ENCODE data around the gene PSMA7. TPM values are rescaled to one million over a fixed set of nuclear protein-coding genes. Genes with fewer than 3 reads are reported as not detected.

PSMA7 gene
- total RNA-seq, 2 donors from 2014 or later: 161 to 334 TPM

DNA sequence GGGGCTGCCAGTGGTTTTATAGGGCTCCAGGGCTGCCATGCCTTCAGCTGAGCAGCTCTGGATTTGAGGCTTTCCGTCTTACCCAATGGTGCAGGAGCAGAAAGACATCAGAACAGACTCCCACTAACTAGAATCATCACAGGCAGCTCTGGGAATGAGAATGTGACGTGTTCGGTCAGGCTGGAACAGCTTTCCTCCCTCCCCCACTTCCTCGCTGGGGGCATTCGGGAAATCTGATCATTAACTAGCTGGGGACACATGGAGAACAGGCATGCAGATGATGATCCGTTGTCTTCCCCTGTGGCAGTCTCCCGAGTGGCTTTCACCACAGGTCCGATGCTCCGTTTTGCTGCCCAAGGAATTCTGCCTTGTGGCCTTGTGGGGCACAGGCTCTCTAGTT lies 34.1 kb upstream of the PSMA7 start:
- H3K27me3 Mint-ChIP-seq: no peaks in the 10 kb centered on the region
- no peak overlapping the region for H3K27ac Mint-ChIP-seq
- peaks cover 4% of the 10 kb centered on the region for H3K4me1 Mint-ChIP-seq
- ATAC-seq (replicated peaks): no peak
- peaks cover 20% of the 10 kb centered on the region for H3K36me3 Mint-ChIP-seq (ENCODE audit: low read depth)
- no peak overlapping the region for H3K4me3 Mint-ChIP-seq
- no peaks in the 10 kb centered on the region for H3K9me3 Mint-ChIP-seq

DNA sequence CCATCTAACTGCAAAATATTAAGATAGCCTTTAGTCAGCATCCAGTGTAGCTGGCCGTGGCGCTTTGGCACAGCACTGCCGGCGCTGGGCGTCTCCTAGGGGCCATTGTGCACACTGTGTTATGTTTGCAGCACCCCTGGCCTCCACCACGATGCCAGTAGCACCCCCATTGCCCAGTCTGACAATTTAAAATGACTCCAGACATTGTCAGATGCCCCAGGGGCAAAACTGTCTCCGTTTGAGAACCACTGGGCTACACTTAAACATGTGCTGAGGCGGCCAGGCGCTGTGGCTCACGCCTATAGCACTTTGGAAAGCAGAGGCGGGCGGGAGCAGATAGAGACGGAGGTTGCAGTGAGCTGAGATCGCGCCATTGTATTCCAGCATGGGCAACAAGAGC lies 33.7 kb upstream of the PSMA7 start:
- H3K4me3 Mint-ChIP-seq: no peak overlapping the region
- peaks cover 20% of the 10 kb centered on the region for H3K36me3 Mint-ChIP-seq (ENCODE audit: low read depth)
- no peak for ATAC-seq (replicated peaks)
- no peaks in the 10 kb centered on the region for H3K9me3 Mint-ChIP-seq
- no peak overlapping the region for H3K27ac Mint-ChIP-seq
- H3K4me1 Mint-ChIP-seq: peaks cover 4% of the 10 kb centered on the region
- no peaks in the 10 kb centered on the region for H3K27me3 Mint-ChIP-seq

DNA sequence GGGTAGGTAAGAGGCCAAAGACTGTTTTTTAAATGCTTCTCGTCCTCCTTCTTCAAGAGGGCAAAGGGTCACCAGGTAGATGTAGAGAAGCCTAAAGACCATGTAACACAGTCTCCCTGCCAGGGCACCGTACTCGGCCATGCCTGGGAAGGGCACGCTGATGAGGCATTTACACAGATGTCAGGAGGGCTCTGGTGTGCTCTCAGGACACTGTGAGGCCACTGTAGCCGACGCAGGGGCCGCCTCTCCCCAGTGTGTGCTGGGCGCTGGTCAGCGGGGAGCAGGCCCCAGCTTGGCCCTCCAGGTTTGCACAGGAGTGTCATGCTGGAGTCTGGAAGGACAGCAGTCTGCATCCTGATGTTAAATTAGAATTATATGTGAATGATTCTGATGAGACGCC lies 32.5 kb upstream of the PSMA7 start:
- H3K27me3 Mint-ChIP-seq: no peaks in the 10 kb centered on the region
- no peaks in the 10 kb centered on the region for H3K9me3 Mint-ChIP-seq
- no peaks in the 10 kb centered on the region for H3K4me1 Mint-ChIP-seq
- no peak overlapping the region for H3K27ac Mint-ChIP-seq
- H3K36me3 Mint-ChIP-seq (ENCODE audit: low read depth): peaks cover 25% of the 10 kb centered on the region
- no peak overlapping the region for H3K4me3 Mint-ChIP-seq
- ATAC-seq (replicated peaks): no peak

DNA sequence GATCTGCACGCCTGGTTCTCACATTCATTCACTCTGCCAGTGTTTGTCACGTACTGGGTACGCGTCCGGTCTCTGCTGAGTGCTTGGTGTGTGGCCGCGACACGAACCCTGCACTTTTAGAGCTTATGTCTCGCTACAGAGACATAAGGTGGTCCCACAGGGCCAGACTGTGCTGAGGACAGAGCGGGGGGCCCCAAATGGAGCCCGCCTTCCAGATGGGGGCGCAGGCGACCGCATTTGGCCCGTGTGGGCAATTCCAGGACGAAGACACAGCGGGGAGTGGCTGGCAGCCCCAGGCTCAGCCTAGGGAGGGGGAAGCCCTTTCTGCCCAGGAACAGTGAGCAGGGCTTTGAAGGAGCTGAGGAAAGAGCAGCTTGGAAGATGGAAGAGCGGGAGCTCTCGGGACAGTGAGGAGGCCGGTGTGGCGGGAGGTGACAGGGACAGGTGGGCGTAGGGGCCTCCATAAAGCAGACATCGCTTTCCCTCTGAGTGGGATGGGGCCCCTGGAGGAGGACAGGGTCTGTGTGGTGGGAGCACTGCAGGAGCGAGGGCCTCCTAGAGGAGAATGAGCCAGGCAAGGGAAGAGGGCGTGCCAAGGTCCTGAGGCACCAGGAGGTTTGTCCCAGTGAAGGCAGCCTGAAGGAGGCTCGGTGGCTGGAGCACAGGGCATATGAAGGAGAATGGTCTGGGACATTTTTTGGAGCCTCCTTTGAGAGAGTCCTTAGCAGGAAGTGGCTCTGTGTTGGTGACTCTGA lies 31.9 kb upstream of the PSMA7 start:
- Mint-ChIP-seq H3K9me3 (no peaks in the 10 kb centered on the region), H3K36me3 (ENCODE audit: low read depth) (peaks cover 25% of the 10 kb centered on the region), H3K27ac (peak overlapping the region; percentile 68), H3K27me3 (no peaks in the 10 kb centered on the region), H3K4me1 (no peaks in the 10 kb centered on the region), H3K4me3 (no peak overlapping the region)
- ATAC-seq (replicated peaks): no peak

DNA sequence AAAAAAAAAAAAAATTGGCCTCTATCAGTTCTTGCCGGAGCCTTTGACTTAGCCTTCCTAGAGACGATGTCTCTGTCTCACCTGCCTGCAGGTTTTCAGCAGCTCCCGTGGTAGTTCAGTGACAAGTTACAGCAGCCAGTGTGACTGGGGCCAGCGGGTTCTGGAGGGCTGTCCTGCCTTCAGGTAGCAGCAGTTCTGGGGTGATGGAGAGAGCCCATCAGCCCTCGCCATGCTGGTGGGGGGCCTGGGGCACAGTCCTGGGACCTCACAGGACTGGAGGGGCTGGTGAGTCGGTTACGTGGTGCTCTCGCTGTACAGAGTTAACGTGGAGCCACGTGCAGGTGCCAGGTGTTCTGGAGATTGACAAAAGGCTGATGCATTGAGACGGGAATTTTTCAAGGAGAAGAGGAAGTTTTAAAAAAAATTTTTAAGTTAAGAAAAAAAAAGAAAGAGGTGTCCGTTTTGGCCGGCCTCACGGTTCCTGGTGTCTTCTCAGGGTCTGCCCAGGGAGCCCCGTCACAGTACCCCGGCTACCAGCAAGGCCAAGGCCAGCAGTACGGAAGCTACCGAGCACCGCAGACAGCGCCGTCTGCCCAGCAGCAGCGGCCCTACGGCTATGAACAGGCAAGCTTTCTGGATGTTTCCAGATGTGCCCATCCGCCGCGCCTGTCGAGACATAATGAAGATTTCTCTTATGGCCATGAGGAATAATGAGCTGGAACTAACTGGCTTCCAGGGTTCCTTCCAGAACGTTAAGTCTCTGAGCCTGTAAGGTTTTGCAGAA lies 31.0 kb upstream of the PSMA7 start:
- Mint-ChIP-seq H3K9me3 (no peaks in the 10 kb centered on the region), H3K4me1 (no peaks in the 10 kb centered on the region)
- no peak for ATAC-seq (replicated peaks)

DNA sequence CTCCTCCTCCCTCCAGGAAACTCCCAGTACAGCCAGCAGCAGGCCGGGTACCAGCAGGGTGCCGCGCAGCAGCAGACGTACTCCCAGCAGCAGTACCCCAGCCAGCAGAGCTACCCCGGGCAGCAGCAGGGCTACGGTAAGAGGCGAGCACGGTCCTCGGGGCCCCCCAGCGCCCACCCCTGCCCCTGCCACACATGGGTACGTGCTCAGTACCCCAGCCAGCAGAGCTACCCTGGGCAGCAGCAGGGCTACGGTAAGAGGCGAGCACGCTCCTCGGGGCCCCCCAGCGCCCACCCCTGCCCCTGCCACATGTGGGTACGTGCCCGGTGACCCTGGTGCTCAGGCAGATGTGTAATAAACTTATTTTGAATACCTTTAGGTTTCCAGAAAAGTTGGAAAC lies 29.5 kb upstream of the PSMA7 start:
- H3K27me3 Mint-ChIP-seq: no peaks in the 10 kb centered on the region
- H3K4me1 Mint-ChIP-seq: no peaks in the 10 kb centered on the region
- ATAC-seq (replicated peaks): no peak
- no peak overlapping the region for H3K27ac Mint-ChIP-seq
- H3K4me3 Mint-ChIP-seq: no peak overlapping the region
- H3K9me3 Mint-ChIP-seq: no peaks in the 10 kb centered on the region
- peaks cover 25% of the 10 kb centered on the region for H3K36me3 Mint-ChIP-seq (ENCODE audit: low read depth)

More for the DNA sequence above, 31.0 kb upstream of the PSMA7 start:
- Mint-ChIP-seq H3K4me3 (no peak overlapping the region), H3K27ac (no peak overlapping the region), H3K27me3 (no peaks in the 10 kb centered on the region), H3K36me3 (ENCODE audit: low read depth) (peaks cover 24% of the 10 kb centered on the region)

DNA sequence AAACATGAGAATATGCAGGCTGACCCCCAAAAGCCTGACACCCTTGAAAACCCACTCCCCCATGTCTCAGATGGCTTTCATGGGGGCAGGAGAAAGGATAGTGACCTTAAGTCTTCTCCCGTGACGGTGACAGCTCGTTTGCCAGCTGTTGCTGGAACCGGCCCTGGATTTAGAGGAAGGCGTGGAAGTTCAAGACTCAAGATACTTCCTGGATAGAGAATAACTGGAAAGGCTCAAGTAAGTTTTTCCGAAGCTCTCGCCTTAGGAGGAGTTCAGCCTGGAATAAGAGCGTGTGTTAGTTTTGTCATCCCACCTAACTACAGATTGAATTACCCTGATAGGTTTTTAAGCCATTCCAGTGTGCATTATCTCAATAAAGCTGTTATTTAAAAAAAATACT lies 28.1 kb upstream of the PSMA7 start:
- Mint-ChIP-seq H3K4me3 (no peak overlapping the region), H3K9me3 (no peaks in the 10 kb centered on the region), H3K27me3 (no peaks in the 10 kb centered on the region), H3K27ac (no peak overlapping the region), H3K4me1 (no peaks in the 10 kb centered on the region), H3K36me3 (ENCODE audit: low read depth) (peaks cover 29% of the 10 kb centered on the region)
- no peak for ATAC-seq (replicated peaks)

DNA sequence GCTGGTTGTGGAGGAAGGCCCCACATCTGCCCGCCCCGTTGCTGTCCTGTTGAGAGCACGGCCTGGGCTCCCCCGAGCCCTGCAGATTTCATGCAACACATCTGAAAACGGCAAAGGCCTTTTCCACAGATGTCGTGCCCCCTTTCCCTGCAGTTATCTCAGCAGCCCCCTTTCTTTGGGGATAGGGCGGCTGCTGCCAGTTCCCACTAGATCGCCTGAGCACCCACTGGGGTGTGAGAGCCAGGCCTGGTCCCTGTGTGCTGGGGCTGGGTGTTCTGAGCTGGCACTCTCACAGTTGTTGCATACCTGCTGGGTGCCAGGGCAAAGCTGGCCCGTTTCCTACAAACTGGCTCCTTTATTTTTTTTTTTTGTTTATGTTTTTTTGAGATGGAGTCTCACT lies 27.3 kb upstream of the PSMA7 start:
- H3K27ac Mint-ChIP-seq: no peak overlapping the region
- no peaks in the 10 kb centered on the region for H3K9me3 Mint-ChIP-seq
- H3K36me3 Mint-ChIP-seq (ENCODE audit: low read depth): peaks cover 36% of the 10 kb centered on the region
- ATAC-seq (replicated peaks): no peak
- H3K27me3 Mint-ChIP-seq: no peaks in the 10 kb centered on the region
- no peak overlapping the region for H3K4me3 Mint-ChIP-seq
- no peaks in the 10 kb centered on the region for H3K4me1 Mint-ChIP-seq

DNA sequence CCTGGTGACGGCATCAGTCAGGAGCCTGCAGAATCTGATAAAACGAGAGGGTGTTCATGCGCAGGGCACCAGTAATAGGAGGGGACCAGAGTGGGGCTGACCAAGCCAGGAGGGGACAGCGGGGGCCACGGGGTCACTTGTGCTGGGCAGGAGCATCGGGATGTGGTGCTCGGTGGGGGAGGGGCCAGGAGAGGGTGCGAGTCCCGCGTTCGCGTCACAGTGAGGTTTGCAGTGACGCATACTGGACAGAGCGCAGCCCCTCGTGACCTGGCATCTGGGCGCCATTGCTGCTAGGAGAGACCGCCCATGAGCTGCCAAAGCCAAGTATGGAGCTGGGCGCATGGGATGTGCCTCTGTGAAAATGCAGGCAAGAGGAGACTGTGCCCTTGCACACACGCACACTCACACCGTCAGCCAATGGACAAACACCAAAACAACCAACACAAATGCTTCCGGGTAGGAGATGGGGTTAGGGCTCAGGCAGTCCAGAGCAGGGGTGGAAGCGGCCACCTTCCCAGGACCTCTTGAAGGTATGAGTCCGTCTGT lies 25.8 kb upstream of the PSMA7 start:
- no peaks in the 10 kb centered on the region for H3K4me1 Mint-ChIP-seq
- no peak overlapping the region for H3K27ac Mint-ChIP-seq
- no peak for ATAC-seq (replicated peaks)
- no peaks in the 10 kb centered on the region for H3K9me3 Mint-ChIP-seq
- peaks cover 39% of the 10 kb centered on the region for H3K36me3 Mint-ChIP-seq (ENCODE audit: low read depth)
- no peaks in the 10 kb centered on the region for H3K27me3 Mint-ChIP-seq
- no peak overlapping the region for H3K4me3 Mint-ChIP-seq

DNA sequence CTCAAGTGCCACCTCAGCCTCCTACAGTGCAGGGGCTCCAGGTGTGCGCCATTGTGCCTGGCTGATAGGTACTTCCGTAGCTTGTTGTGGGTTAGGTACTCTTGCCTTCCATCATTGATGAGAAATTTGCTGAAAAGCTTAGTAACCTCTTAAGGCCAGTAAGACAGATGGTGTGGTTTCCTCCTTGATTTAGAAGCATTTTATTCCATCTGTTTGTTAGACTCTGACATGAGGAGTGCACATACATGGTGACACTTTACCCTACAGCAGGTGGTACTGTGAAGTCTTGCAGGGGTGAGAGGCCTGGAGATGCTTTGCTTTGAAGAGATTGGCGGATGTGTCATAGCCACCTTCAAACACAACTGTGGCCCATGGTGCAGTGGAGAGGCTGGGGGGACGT lies 24.9 kb upstream of the PSMA7 start:
- no peaks in the 10 kb centered on the region for H3K9me3 Mint-ChIP-seq
- ATAC-seq (replicated peaks): no peak
- no peaks in the 10 kb centered on the region for H3K27me3 Mint-ChIP-seq
- H3K4me3 Mint-ChIP-seq: no peak overlapping the region
- H3K27ac Mint-ChIP-seq: no peak overlapping the region
- peaks cover 42% of the 10 kb centered on the region for H3K36me3 Mint-ChIP-seq (ENCODE audit: low read depth)
- H3K4me1 Mint-ChIP-seq: no peaks in the 10 kb centered on the region

DNA sequence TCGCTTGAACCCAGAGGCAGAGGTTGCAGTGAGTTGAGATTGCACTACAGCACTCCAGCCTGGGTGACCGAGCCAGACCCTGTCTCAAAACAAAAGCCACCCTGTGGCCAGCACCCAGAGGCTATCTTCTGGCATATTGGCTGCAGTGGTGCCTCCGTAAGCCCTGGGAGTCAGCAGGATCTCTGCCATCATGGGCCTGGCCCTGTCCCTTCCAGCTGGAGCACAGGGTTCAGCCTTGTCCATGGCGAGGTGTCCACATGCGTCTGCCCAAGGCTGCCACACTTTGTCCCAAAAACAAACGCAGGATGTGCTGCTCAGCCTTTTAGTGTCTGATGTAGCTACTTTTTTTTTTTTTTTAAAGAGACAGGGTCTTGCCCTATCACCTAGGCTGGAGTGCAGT lies 24.3 kb upstream of the PSMA7 start:
- no peak for ATAC-seq (replicated peaks)
- Mint-ChIP-seq H3K9me3 (no peaks in the 10 kb centered on the region), H3K4me1 (no peaks in the 10 kb centered on the region), H3K27me3 (no peaks in the 10 kb centered on the region), H3K36me3 (ENCODE audit: low read depth) (peaks cover 42% of the 10 kb centered on the region), H3K27ac (no peak overlapping the region), H3K4me3 (no peak overlapping the region)

DNA sequence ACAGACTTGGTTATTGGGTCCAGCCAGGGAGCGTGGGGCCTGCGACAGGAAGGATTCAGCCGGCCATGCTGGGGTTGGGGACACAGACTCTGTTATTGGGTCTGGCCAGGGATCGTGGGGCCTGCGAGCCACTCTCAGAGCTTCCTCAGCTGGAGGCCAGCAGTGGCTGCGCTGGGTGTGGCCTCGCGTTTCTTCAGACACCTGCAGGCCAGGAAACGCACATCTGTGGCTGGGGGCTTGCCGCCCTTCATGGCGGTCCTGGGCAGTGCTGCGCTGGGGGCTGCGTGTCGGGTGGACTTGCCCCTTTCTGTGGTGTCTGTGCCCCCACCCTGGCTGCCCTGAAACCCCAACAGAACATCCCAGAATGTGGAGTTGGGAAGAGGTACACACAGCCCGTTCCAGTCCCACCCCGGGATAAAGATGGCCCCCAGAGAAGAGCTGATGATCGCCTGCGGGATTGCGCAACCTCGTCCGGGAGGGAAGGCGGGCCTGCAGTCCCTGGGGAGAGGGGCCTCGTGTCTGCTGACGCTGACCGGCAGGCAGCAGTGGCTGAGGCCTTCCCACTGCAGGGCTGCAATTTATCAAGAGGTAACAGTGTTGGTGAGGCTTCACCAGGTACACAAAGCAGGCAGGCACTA lies 22.7 kb upstream of the PSMA7 start:
- no peaks in the 10 kb centered on the region for H3K4me1 Mint-ChIP-seq
- no peaks in the 10 kb centered on the region for H3K27me3 Mint-ChIP-seq
- no peaks in the 10 kb centered on the region for H3K9me3 Mint-ChIP-seq
- no peak overlapping the region for H3K4me3 Mint-ChIP-seq
- no peak for ATAC-seq (replicated peaks)
- H3K27ac Mint-ChIP-seq: no peak overlapping the region
- H3K36me3 Mint-ChIP-seq (ENCODE audit: low read depth): peaks cover 49% of the 10 kb centered on the region

DNA sequence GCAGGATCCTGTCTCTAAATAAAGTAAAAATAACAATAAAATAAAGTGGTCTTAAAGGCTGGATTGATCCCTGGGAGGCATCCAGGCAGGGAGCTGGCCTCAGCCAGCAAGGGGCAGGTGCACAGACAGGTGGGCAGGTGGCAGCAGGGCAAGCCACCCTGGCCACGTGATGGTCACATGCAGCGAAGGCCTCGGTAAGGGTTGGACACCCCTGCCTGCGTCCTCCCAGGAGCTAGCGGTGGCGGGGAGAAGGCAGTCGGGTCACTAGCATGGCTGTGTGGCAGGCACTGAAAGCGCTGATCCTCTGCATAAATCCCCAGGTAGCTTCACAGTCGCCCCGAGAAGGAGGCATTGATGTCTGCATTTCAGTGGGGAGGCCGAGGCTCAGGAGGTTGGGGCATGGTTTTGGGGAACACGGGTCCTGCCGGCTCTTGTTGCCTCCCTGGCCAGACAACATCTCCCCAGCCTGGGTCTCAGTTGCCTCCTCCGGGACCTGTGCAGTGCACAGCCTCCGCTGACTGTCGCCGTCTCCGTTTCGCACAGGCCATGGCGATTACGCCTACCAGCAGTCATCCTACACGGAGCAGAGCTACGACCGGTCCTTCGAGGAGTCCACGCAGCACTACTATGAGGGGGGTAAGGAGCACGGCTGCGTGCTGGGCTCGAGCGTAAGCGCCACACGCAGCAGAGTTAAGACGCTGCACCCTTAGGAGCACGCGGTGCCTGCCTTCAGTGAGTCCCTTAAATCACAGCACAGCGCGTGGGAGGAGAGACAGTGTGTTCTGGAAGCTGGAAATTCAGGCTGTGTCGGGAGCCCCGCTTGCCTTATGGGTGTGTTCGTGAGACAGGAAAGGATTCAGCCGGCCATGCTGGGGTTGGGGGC lies 21.9 kb upstream of the PSMA7 start:
- no peak overlapping the region for H3K4me3 Mint-ChIP-seq
- H3K27ac Mint-ChIP-seq: no peak overlapping the region
- H3K9me3 Mint-ChIP-seq: no peaks in the 10 kb centered on the region
- no peak for ATAC-seq (replicated peaks)
- H3K27me3 Mint-ChIP-seq: no peaks in the 10 kb centered on the region
- no peaks in the 10 kb centered on the region for H3K4me1 Mint-ChIP-seq
- peaks cover 55% of the 10 kb centered on the region for H3K36me3 Mint-ChIP-seq (ENCODE audit: low read depth)

Measured in activated T-helper 17 cell treated with anti-CD3 and anti-CD28 coated beads, Interleukin-2, amount 50 U/mL, for 72 hours (primary cell).